OCI-LY1 (cell line): ENCODE results near the gene MRPS27.

Experiments used
- H2AFZ ChIP-seq: fragments of 200-600 bp; sonication (generic), shearing (Covaris generic); 2 replicates; pipeline ENCODE4 v1.6.0; 2014; ENCODE audit warnings: antibody characterized with exemption, mild to moderate bottlenecking, low read length
- H3F3A ChIP-seq: fragments of 200-600 bp; sonication (generic), shearing (Covaris generic); 2 replicates; pipeline ENCODE4 v1.6.0; 2014; ENCODE audit warnings: mild to moderate bottlenecking, antibody characterized with exemption, low read length, moderate library complexity; ENCODE audit not compliant: insufficient read depth
- H3K27ac ChIP-seq: fragments of 200-600 bp; sonication (generic); 2 replicates; pipeline ENCODE4 v1.5.1; 2014; ENCODE audit warnings: low read length, mixed run types, mild to moderate bottlenecking, low read depth; ENCODE audit not compliant: poor library complexity, severe bottlenecking
- H3K27me3 ChIP-seq: fragments of 200-600 bp; sonication (generic); 2 replicates; pipeline ENCODE4 v1.6.0; 2014; ENCODE audit warnings: antibody characterized with exemption, mild to moderate bottlenecking, low read length, moderate library complexity; ENCODE audit not compliant: insufficient read depth
- H3K36me3 ChIP-seq: fragments of 200-600 bp; sonication (generic); 2 replicates; pipeline ENCODE4 v1.6.1; 2014; ENCODE audit warnings: mild to moderate bottlenecking, antibody characterized with exemption, low read length, moderate library complexity, mixed read lengths; ENCODE audit not compliant: insufficient read depth
- H3K4me1 ChIP-seq: fragments of 200-600 bp; sonication (generic); 2 replicates; pipeline ENCODE4 v1.5.1; 2014; ENCODE audit warnings: mild to moderate bottlenecking, low read length, moderate library complexity; ENCODE audit not compliant: insufficient read depth, severe bottlenecking
- H3K4me2 ChIP-seq: fragments of 200-600 bp; sonication (generic), shearing (Covaris generic); 2 replicates; pipeline ENCODE4 v1.6.1; 2014; ENCODE audit warnings: low read length
- H3K4me3 ChIP-seq: fragments of 200-600 bp; sonication (generic); 2 replicates; pipeline ENCODE4 v1.5.1; 2014; ENCODE audit warnings: low read length, low read depth, mild to moderate bottlenecking, mixed read lengths; ENCODE audit not compliant: poor library complexity, severe bottlenecking
- H3K79me2 ChIP-seq: fragments of 200-600 bp; shearing (Covaris generic); 2 replicates; pipeline ENCODE4 v1.6.1; 2016; ENCODE audit warnings: mixed run types, low read length, mixed read lengths; ENCODE audit not compliant: insufficient read depth
- H3K9ac ChIP-seq: fragments of 200-600 bp; sonication (generic), shearing (Covaris generic); 2 replicates; pipeline ENCODE4 v1.6.1; 2014; ENCODE audit warnings: mild to moderate bottlenecking, low read length, mixed read lengths
- H3K9me2 ChIP-seq: fragments of 200-600 bp; sonication (generic), shearing (Covaris generic); 2 replicates; pipeline ENCODE4 v1.6.1; 2014; ENCODE audit warnings: low read depth, mild to moderate bottlenecking, low read length, mixed read lengths
- H3K9me3 ChIP-seq: fragments of 200-600 bp; shearing (Covaris generic); 2 replicates; pipeline ENCODE4 v1.6.1; 2014; ENCODE audit warnings: low read length, mixed read lengths
- H4K20me1 ChIP-seq: fragments of 200-600 bp; sonication (generic), shearing (Covaris generic); 2 replicates; pipeline ENCODE4 v1.6.0; 2016; ENCODE audit warnings: mild to moderate bottlenecking, low read length; ENCODE audit not compliant: insufficient read depth
- EZH2 ChIP-seq: fragments of 200-600 bp; sonication (generic), shearing (Covaris generic); IDR thresholded peaks from 2 replicates; pipeline ENCODE4 v1.8.0; 2017; ENCODE audit warnings: borderline replicate concordance, mixed run types, mild to moderate bottlenecking, antibody characterized with exemption, low read length, moderate library complexity, mixed read lengths
- TF ChIP-seq, protein P1 (sequence below): fragments of 200-600 bp; sonication (generic), shearing (Covaris generic); IDR thresholded peaks from 2 replicates; pipeline ENCODE4 v1.5.1; 2017; ENCODE audit warnings: mild to moderate bottlenecking, antibody characterized with exemption, low read length, moderate library complexity, mixed read lengths

The MRPS27 gene

GRCh38 chr5:72307968-72308852, 11.8 kb downstream of the MRPS27 start:
- Histone ChIP-seq H3K9me2 (no peaks in the 10 kb centered on the region), H3K4me2 (peak overlapping the region; percentile 90), H3K36me3 (peaks cover 41% of the 10 kb centered on the region), H3K9me3 (no peaks in the 10 kb centered on the region), H3F3A (no peaks in the 10 kb centered on the region; the same call in 1 of the 2 replicates), H4K20me1 (no peaks in the 10 kb centered on the region), H3K27me3 (no peaks in the 10 kb centered on the region), H2AFZ (no peak overlapping the region), H3K4me1 (peaks cover 55% of the 10 kb centered on the region), H3K27ac (peak overlapping the region; percentile 95), H3K79me2 (peaks cover 37% of the 10 kb centered on the region), H3K4me3 (peak overlapping the region; percentile 73), H3K9ac (peak overlapping the region; percentile 97)
- TF ChIP-seq EZH2 = no peak
- TF ChIP-seq, protein P1, sequence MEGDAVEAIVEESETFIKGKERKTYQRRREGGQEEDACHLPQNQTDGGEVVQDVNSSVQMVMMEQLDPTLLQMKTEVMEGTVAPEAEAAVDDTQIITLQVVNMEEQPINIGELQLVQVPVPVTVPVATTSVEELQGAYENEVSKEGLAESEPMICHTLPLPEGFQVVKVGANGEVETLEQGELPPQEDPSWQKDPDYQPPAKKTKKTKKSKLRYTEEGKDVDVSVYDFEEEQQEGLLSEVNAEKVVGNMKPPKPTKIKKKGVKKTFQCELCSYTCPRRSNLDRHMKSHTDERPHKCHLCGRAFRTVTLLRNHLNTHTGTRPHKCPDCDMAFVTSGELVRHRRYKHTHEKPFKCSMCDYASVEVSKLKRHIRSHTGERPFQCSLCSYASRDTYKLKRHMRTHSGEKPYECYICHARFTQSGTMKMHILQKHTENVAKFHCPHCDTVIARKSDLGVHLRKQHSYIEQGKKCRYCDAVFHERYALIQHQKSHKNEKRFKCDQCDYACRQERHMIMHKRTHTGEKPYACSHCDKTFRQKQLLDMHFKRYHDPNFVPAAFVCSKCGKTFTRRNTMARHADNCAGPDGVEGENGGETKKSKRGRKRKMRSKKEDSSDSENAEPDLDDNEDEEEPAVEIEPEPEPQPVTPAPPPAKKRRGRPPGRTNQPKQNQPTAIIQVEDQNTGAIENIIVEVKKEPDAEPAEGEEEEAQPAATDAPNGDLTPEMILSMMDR = peak; percentile 84

GRCh38 chr5:72307573-72307967, 12.5 kb downstream of the MRPS27 start:
- H2AFZ ChIP-seq = no peak overlapping the region

GRCh38 chr5:72305194-72306142, 14.6 kb downstream of the MRPS27 start:
- H3K9me2 ChIP-seq = no peaks in the 10 kb centered on the region
- H3K36me3 ChIP-seq = peaks cover 15% of the 10 kb centered on the region; the same call in 1 of the 2 replicates
- peak overlapping the region; percentile 95 for H3K27ac ChIP-seq
- peak overlapping the region; percentile 97 for H3K9ac ChIP-seq
- peak overlapping the region; percentile 90 for H3K4me2 ChIP-seq
- TF ChIP-seq EZH2 = no peak
- TF ChIP-seq, protein P1 = no peak
- H3F3A ChIP-seq = no peaks in the 10 kb centered on the region; the same call in 1 of the 2 replicates
- H3K9me3 ChIP-seq = no peaks in the 10 kb centered on the region
- H2AFZ ChIP-seq = no peak overlapping the region
- H3K4me3 ChIP-seq = peak overlapping the region; percentile 23
- H3K27me3 ChIP-seq = no peaks in the 10 kb centered on the region
- peaks cover 59% of the 10 kb centered on the region for H3K79me2 ChIP-seq
- no peaks in the 10 kb centered on the region for H4K20me1 ChIP-seq
- peaks cover 82% of the 10 kb centered on the region for H3K4me1 ChIP-seq

More at GRCh38 chr5:72307573-72307967, 12.5 kb downstream of the MRPS27 start:
- H3K9me2 ChIP-seq = no peaks in the 10 kb centered on the region
- no peaks in the 10 kb centered on the region for H3K27me3 ChIP-seq
- peaks cover 35% of the 10 kb centered on the region for H3K36me3 ChIP-seq
- H3K4me3 ChIP-seq = peak overlapping the region; percentile 73
- peak overlapping the region; percentile 95 for H3K27ac ChIP-seq
- peaks cover 43% of the 10 kb centered on the region for H3K79me2 ChIP-seq
- H3F3A ChIP-seq = no peaks in the 10 kb centered on the region; the same call in 1 of the 2 replicates
- TF ChIP-seq EZH2 = no peak
- TF ChIP-seq, protein P1 = no peak
- H3K4me1 ChIP-seq = peaks cover 61% of the 10 kb centered on the region
- H3K9ac ChIP-seq = peak overlapping the region; percentile 97
- no peaks in the 10 kb centered on the region for H4K20me1 ChIP-seq
- peak overlapping the region; percentile 90 for H3K4me2 ChIP-seq
- no peaks in the 10 kb centered on the region for H3K9me3 ChIP-seq
